GM18526 (cell line): ENCODE data around the gene LANCL3.

Source experiments
- POLR2A ChIP-seq: IDR thresholded peaks from 3 replicates; pipeline ENCODE4 v1.6.1; 2011; ENCODE audit not compliant: insufficient read length; ENCODE audit errors: extremely low read depth

LANCL3 gene

DNA sequence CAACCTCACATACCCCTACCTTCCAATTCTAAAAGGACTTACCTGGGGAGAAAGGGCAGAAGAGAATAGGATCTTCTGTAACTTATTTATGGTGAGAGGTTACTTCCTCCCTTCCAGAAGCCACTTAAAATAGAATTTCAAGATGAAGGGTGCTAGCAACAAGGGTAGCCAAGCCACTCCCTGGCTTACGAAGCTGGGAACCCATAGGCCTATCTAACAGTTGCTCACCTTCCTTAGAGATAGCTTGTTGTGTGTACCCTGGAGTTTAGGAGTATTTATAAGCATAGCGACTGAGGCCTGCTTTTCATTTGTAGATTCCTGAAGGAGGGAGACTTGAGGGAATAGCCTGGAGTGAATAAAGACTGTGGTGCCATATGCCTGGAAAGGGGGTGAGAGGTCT lies 143.0 kb downstream of the LANCL3 start:
- no peak for TF ChIP-seq POLR2A

DNA sequence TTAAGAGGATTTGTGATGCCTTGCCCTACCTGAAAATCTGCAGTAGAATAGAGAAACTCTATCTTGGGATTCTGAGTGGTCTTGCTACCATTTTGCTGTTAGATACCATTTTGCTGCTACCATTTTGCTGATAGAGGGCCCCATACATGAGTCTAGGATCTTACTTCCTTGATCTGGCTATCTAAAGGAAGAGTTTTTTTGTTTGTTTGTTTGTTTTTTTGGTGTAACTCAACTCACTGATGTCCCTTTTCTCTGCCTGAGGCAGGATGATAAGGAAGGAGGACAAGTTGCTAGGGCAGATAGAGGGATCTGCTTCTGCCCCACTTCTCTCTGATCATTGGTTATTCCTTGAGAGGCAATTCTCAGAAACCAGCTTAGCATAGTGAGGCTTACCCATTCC lies 145.1 kb downstream of the LANCL3 start:
- TF ChIP-seq POLR2A: no peak

DNA sequence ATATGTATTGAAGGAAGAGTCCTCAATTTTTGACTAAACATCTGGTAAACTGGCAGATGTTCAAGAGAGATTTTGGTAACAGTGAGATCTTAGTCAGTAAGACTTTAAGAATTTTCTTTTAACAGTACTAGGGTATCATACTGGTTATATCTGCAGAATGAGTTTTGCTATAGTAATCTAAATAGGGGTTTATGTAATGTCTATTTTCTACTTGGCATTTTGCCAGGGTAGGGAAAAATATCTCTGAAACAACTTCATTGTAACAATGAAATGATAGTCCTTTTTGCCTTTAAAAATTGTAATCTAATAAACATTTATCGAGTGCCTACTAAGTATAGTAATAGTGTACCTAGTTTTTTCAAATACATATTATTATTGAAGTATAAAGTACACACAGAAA lies 146.2 kb downstream of the LANCL3 start:
- no peak for TF ChIP-seq POLR2A

DNA sequence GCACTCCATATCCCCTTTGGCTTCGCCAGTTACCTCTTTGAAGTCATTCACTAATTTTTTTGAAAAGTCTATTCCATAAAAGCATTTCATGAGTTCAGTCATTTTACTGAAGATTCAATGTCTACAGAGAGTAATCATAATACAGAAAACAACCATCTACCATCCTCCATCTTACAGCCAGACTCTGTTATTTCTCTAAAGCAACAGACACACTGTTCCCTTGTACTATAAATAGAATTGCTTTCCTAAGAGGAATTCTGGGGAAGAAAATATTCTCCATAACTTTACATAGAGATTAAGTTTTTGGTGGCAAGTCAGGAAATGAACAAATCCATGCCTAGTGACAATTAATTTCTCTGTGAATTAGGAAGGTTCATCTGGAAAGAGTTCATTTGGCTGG lies 151.1 kb downstream of the LANCL3 start:
- no peak for TF ChIP-seq POLR2A

DNA sequence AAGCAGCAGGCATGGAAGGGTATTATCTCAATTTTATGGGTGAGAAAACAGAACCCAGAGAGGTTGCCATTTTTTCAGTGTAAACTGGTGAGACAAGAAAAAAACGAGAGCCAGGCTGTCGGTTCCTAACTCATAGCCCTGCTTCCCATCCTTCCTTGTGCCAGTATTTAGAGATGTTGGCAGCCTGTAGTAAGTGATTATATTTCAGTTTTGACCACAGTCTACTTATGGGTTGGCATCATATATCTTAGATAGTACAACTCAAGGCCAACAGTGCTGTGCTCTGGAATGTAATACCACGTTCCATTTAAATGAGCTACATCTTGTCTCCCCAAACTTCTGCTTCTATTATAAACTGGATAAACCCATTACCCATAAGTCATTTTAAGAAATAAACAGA lies 154.9 kb downstream of the LANCL3 start:
- no peak for TF ChIP-seq POLR2A
